Left lung (tissue), 10 donors: Measurements from ENCODE around the gene DTWD2. TPM values are rescaled to one million over a fixed set of nuclear protein-coding genes. Genes with fewer than 3 reads are reported as not detected.

Experiments
- ATAC-seq: fragments of 200-7000 bp; cut with Tn5 transposase; one replicate; pipeline ENCODE4 v1.9.1; 2020; ENCODE audit warnings: moderate library complexity
- DNase-seq, 4 donors: peaks; one replicate each; pipeline ENCODE4 v3.0.0-alpha.2; 2013 to 2020
- H3K27ac ChIP-seq, 2 donors: fragments of 200-600 bp; sonication (generic) in 1 of 2; one replicate each; pipeline versions ENCODE4 v1.5.0 to v1.8.0; 2020 to 2021
- H3K27me3 ChIP-seq, 2 donors: fragments of 200-600 bp; sonication (generic) in 1 of 2; one replicate each; pipeline versions ENCODE4 v1.5.0 to v1.8.0; 2020 to 2021
- H3K36me3 ChIP-seq, 2 donors: fragments of 200-600 bp; sonication (generic) in 1 of 2; one replicate each; pipeline versions ENCODE4 v1.5.0 to v1.8.0; 2020 to 2021
- H3K4me1 ChIP-seq, 2 donors: fragments of 200-600 bp; one replicate each; pipeline ENCODE4 v1.8.0; 2021
- H3K4me3 ChIP-seq, 2 donors: fragments of 200-600 bp; sonication (generic) in 1 of 2; one replicate each; pipeline versions ENCODE4 v1.5.0 to v1.8.0; 2020 to 2021; ENCODE audit warnings: mild to moderate bottlenecking in 1 of 2
- H3K9me3 ChIP-seq, 2 donors: fragments of 200-600 bp; sonication (generic) in 1 of 2; one replicate each; pipeline versions ENCODE4 v1.5.0 to v1.8.0; 2020 to 2021
- intact Hi-C, 2 donors: fragments of 100-400 bp; cut with DNase I; formaldehyde crosslinking; loops; one replicate each; pipeline versions ENCODE4 v1.11.2 to v1.14.2; 2022
- polyA plus RNA-seq, 6 donors: library from polyadenylated mRNA; unstranded; fragments of 120-200 nt; gene quantifications; one replicate each; pipeline ENCODE4 v1.2.1, GENCODE V29; 2013; ENCODE audit not compliant: insufficient read length in 6 of 6
- total RNA-seq, 2 donors: library from RNA; stranded (reverse); fragmentation: NEBNext Ultra II Directional; extraction: Animal tissue kit (Norgen Biotek cat#: 25700); gene quantifications; one replicate each; pipeline ENCODE4 v1.2.1, GENCODE V29; 2021
- TF ChIP-seq, protein P1 (sequence below), 2 donors: fragments of 200-600 bp; sonication (generic) in 1 of 2; IDR thresholded peaks; one replicate each; pipeline versions ENCODE4 v1.5.0 to v1.8.0; 2021; ENCODE audit warnings: antibody characterized with exemption in 2 of 2
- donor health status: DM: no; HTN: yes; CAD: no.
- donor health status: DM: no; HTN: no; CAD: no.

DTWD2 gene
- total and polyA plus RNA-seq, 8 donors, result 4.9 to 8.5 (median 7.1) TPM

DNA sequence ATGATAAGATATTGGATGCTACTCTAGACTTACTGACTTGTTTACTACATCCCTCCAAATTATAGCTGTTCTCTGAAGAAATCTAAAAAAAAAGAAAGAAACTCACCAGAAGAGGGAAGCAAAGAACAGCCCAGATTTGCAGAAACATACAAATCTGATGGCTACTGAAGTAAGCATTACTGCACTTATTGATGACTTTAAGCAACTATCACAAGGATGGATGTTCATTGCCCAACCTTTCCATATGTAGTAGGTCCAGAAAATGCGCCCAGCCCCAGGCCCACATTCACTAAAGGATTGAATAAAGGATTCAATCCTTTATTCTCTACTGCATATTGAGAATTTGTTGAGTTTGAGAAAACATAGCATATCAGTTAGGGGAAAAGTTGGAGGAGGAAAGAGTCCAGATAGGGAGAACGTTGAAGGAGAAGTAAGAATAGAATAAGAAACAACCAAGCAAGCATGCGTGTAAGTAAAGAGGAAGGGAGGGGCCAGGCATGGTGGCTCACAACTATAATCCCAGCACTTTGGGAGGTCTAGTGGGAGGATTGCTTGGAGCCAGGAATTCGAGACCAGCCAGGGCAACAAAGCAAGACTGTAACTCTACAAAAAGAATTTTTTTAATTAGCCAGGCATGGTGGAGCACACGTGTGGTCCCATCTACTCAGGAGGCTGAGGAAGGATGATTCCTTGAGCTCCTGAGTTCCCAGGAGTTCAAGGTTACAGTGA, 33.8 kb upstream of the DTWD2 start:
- intact Hi-C loops, result no loop called here
- no peak overlapping the region for H3K4me3 ChIP-seq
- TF ChIP-seq, protein P1, sequence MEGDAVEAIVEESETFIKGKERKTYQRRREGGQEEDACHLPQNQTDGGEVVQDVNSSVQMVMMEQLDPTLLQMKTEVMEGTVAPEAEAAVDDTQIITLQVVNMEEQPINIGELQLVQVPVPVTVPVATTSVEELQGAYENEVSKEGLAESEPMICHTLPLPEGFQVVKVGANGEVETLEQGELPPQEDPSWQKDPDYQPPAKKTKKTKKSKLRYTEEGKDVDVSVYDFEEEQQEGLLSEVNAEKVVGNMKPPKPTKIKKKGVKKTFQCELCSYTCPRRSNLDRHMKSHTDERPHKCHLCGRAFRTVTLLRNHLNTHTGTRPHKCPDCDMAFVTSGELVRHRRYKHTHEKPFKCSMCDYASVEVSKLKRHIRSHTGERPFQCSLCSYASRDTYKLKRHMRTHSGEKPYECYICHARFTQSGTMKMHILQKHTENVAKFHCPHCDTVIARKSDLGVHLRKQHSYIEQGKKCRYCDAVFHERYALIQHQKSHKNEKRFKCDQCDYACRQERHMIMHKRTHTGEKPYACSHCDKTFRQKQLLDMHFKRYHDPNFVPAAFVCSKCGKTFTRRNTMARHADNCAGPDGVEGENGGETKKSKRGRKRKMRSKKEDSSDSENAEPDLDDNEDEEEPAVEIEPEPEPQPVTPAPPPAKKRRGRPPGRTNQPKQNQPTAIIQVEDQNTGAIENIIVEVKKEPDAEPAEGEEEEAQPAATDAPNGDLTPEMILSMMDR (IDR thresholded peaks at IDR 0.05), result no peak
- no peaks in the 10 kb centered on the region for H3K36me3 ChIP-seq
- H3K9me3 ChIP-seq, result no peaks in the 10 kb centered on the region
- no peaks in the 10 kb centered on the region for H3K27me3 ChIP-seq
- peak; percentile 67 for ATAC-seq
- no peak overlapping the region for H3K27ac ChIP-seq
- DNase-seq, result peak in 2 of 4 donors; percentile 28 to 33
- H3K4me1 ChIP-seq, result peaks cover 0 to 20% of the 10 kb centered on the region in 2 donors

DNA sequence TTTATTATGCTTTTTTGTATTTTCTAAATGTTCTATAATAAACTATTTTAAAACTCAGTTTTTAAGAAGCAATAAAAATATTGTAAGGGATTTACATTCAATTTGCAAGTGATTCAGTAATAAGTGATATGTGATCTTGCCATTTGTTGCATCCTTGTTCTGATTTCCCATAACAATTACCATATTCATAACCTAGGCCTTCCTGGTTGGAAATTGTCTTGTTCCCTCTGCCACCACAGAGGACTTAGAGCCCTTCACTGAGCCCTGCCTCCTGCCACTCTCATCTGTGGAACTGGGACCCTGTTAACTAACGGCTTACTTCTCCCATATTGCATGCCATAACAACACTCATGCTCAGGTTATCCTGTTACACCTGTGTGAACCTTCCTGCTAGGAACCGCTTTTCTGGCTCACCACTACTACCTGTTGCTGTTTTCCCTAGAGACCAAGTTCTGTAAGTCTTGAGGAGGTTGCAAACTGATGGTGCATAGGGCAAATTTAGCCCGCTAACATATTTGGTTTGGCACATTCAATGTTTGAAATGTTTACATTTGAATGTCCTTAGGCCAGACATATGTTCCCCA, 32.9 kb upstream of the DTWD2 start:
- H3K9me3 ChIP-seq, result no peaks in the 10 kb centered on the region
- DNase-seq, result no peak
- H3K4me3 ChIP-seq, result no peak overlapping the region
- H3K27ac ChIP-seq, result no peak overlapping the region
- TF ChIP-seq, protein P1 (IDR thresholded peaks at IDR 0.05), result no peak
- intact Hi-C loops, result no loop called here
- ATAC-seq, result no peak
- H3K36me3 ChIP-seq, result no peaks in the 10 kb centered on the region
- no peaks in the 10 kb centered on the region for H3K27me3 ChIP-seq
- H3K4me1 ChIP-seq, result peaks cover 0 to 20% of the 10 kb centered on the region in 2 donors

DNA sequence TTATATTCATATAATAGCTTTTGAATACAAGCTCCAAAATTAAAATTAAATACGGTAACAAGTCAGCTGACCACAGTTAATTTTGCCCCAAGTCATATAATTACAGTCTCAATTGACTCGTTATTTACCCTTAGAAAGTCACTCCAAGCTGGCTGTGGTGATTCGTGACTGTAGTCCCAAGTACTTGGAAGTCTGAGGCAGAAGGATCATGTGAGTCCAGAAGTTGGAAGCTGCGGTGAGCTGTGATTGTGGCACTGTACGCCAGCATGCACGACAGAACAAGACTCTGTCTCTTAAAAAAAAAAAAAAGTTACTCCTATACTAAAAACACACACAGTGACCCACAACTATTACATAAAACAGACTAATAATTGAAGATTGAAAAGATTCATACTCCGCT, 31.6 kb upstream of the DTWD2 start:
- intact Hi-C loops, result no loop called here
- no peaks in the 10 kb centered on the region for H3K9me3 ChIP-seq
- ATAC-seq (peak; percentile 31), DNase-seq (peak in 1 of 4 donors; percentile 44)
- no peaks in the 10 kb centered on the region for H3K27me3 ChIP-seq
- TF ChIP-seq, protein P1 (IDR thresholded peaks at IDR 0.05), result no peak
- no peaks in the 10 kb centered on the region for H3K36me3 ChIP-seq
- H3K4me3 ChIP-seq, result no peak overlapping the region
- H3K4me1 ChIP-seq, result peaks cover 0 to 20% of the 10 kb centered on the region in 2 donors
- no peak overlapping the region for H3K27ac ChIP-seq

DNA sequence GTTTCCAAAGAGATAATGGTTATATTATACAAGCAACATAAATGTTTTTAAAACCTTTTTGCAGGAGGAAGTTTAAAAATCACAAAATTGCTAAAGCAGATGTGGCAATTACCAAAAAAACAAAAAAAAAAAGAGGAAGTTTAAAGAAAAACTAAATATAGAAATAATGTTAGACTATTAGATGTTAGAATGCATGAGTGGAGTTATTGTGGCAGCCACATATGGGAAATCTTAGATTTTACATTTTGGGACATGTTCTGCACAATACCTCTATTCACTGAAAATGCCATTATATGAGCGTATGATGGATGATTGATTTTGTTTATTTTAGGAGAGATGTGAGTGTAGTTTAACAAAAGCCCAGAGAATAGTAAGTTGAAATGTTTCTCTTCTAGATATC, 31.2 kb upstream of the DTWD2 start:
- Histone ChIP-seq H3K27ac (peak overlapping the region; percentile 39 to 55), H3K4me3 (no peak overlapping the region), H3K9me3 (no peaks in the 10 kb centered on the region), H3K27me3 (no peaks in the 10 kb centered on the region), H3K36me3 (no peaks in the 10 kb centered on the region), H3K4me1 (peaks cover 0 to 20% of the 10 kb centered on the region in 2 donors)
- ATAC-seq, result no peak
- intact Hi-C loops, result no loop called here
- DNase-seq, result no peak
- TF ChIP-seq, protein P1 (IDR thresholded peaks at IDR 0.05), result no peak

DNA sequence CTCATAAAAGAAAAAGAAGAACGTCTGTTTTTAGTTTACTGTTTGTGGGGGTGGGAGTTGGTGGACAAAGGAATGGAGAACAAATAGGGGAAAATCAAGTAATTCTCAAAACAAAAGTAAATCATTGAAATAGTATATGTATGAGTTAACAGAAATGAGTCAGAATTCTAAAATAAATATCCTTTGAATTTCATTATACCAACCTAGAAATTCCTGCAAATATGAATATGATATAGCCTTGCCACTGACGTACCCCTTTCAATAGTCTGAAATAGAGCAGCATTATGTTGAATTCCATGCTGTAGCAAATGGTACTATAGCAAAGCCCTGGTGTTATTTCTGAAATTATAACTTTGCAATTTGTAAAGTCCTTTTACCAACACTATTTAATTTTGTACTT, 29.6 kb upstream of the DTWD2 start:
- Histone ChIP-seq H3K9me3 (no peaks in the 10 kb centered on the region), H3K4me1 (peaks cover 0 to 20% of the 10 kb centered on the region in 2 donors), H3K36me3 (no peaks in the 10 kb centered on the region), H3K4me3 (no peak overlapping the region), H3K27me3 (no peaks in the 10 kb centered on the region), H3K27ac (no peak overlapping the region)
- no peak for DNase-seq
- intact Hi-C loops, result no loop called here
- no peak for ATAC-seq
- TF ChIP-seq, protein P1 (IDR thresholded peaks at IDR 0.05), result no peak
